Measurements from ENCODE around the gene NXPE3.

NXPE3 gene

DNA sequence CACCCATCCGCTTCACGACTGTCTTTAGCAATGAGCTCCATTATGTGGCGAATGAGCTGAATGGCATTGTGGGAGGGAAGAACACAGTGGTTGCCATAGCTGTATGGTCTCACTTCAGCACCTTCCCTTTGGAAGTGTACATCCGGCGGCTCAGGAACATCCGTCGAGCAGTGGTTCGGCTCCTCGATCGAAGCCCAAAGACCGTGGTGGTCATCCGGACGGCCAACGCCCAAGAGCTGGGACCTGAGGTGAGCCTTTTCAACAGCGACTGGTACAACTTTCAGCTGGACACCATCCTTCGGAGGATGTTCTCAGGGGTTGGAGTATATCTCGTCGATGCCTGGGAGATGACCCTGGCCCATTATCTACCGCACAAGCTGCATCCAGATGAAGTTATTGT, 42.5 kb downstream of the NXPE3 start:
- Histone ChIP-seq H3K27me3 (ENCODE audit: insufficient read depth, low read depth, severe bottlenecking) (no peaks in the 10 kb centered on the region), H3K4me3 (ENCODE audit: low read depth, low read length) (no peak overlapping the region), H3K27ac (no peak overlapping the region), H3K36me3 (no peaks in the 10 kb centered on the region), H3K9me3 (ENCODE audit: severe bottlenecking) (no peaks in the 10 kb centered on the region)
- TF ChIP-seq, protein P1, sequence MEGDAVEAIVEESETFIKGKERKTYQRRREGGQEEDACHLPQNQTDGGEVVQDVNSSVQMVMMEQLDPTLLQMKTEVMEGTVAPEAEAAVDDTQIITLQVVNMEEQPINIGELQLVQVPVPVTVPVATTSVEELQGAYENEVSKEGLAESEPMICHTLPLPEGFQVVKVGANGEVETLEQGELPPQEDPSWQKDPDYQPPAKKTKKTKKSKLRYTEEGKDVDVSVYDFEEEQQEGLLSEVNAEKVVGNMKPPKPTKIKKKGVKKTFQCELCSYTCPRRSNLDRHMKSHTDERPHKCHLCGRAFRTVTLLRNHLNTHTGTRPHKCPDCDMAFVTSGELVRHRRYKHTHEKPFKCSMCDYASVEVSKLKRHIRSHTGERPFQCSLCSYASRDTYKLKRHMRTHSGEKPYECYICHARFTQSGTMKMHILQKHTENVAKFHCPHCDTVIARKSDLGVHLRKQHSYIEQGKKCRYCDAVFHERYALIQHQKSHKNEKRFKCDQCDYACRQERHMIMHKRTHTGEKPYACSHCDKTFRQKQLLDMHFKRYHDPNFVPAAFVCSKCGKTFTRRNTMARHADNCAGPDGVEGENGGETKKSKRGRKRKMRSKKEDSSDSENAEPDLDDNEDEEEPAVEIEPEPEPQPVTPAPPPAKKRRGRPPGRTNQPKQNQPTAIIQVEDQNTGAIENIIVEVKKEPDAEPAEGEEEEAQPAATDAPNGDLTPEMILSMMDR (IDR thresholded peaks at IDR 0.05; ENCODE audit: low read depth, low read length), result no peak
- no peak for DNase-seq

DNA sequence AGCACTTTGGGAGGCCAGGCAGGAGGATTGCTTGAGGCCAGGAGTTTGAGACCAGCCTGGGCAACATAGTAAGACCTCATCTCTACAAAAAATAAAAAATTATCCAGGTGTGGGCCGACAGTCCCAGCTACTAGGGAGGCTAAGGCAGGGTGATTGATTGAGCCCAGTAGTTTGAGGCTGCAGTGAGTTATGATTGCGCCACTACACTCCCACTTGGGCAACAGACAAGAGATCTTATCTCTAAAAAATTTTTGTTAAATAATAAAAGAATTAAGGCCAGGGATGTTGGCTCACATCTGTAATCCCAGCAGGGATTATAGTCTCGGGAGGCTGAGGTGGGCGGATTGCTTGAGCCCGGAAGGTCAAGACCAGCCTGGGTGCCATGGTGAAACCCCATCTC, 44.5 kb downstream of the NXPE3 start:
- H3K9me3 ChIP-seq (ENCODE audit: severe bottlenecking), result no peaks in the 10 kb centered on the region
- H3K36me3 ChIP-seq, result no peaks in the 10 kb centered on the region
- TF ChIP-seq, protein P1 (IDR thresholded peaks at IDR 0.05; ENCODE audit: low read depth, low read length), result no peak
- H3K4me3 ChIP-seq (ENCODE audit: low read depth, low read length), result no peak overlapping the region
- H3K27ac ChIP-seq, result no peak overlapping the region
- no peak for DNase-seq
- H3K27me3 ChIP-seq (ENCODE audit: insufficient read depth, low read depth, severe bottlenecking), result no peaks in the 10 kb centered on the region

DNA sequence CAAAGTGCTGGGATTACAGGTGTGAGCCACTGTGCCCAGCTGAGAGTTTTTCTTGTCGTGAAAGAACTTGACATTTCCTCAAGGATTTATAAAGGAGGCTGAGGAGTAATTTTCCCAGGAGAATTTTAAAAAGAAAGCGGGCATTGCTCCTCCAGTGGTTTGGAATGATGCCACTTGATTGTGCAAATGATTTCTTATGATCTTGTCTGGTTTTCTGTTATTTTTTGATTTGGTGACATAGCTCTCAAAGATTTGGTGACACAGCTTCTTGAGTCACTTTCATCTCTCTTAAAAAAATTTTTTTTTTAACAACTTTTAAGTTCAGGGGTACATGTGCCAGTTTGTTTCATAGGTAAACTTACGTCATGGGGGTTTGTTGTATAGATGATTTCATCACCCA, 45.7 kb downstream of the NXPE3 start:
- Histone ChIP-seq H3K9me3 (ENCODE audit: severe bottlenecking) (no peaks in the 10 kb centered on the region), H3K27ac (no peak overlapping the region), H3K36me3 (no peaks in the 10 kb centered on the region), H3K4me3 (ENCODE audit: low read depth, low read length) (no peak overlapping the region), H3K27me3 (ENCODE audit: insufficient read depth, low read depth, severe bottlenecking) (no peaks in the 10 kb centered on the region)
- TF ChIP-seq, protein P1 (IDR thresholded peaks at IDR 0.05; ENCODE audit: low read depth, low read length), result no peak
- no peak for DNase-seq

DNA sequence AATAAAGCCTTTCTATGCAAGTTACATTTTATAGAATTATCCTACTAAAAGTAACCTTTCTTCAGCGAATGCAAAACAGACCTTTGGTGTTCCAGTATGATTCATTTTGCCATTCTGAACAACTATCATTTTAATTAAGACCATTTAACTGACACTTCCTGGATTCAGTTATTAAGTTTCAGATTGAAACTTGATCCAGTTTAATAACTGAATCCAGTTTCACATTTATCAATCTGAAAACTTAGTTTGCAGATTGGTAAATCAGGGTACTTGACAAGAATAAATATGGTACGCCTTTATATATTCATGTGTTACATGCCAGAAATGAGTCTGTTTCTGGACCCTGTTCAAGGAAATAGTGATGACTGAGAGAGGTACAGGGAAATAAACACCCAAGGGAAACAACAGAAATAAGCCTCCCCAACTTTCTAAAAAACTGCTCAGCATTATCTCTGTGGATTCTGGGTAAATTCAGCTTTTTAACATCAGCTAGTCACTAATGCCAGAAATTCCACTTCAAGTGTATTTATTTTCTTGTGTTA, 47.0 kb downstream of the NXPE3 start:
- Histone ChIP-seq H3K27ac (no peak overlapping the region), H3K9me3 (ENCODE audit: severe bottlenecking) (no peaks in the 10 kb centered on the region), H3K27me3 (ENCODE audit: insufficient read depth, low read depth, severe bottlenecking) (no peaks in the 10 kb centered on the region), H3K36me3 (no peaks in the 10 kb centered on the region), H3K4me3 (ENCODE audit: low read depth, low read length) (no peak overlapping the region)
- DNase-seq, result no peak
- TF ChIP-seq, protein P1 (IDR thresholded peaks at IDR 0.05; ENCODE audit: low read depth, low read length), result no peak

DNA sequence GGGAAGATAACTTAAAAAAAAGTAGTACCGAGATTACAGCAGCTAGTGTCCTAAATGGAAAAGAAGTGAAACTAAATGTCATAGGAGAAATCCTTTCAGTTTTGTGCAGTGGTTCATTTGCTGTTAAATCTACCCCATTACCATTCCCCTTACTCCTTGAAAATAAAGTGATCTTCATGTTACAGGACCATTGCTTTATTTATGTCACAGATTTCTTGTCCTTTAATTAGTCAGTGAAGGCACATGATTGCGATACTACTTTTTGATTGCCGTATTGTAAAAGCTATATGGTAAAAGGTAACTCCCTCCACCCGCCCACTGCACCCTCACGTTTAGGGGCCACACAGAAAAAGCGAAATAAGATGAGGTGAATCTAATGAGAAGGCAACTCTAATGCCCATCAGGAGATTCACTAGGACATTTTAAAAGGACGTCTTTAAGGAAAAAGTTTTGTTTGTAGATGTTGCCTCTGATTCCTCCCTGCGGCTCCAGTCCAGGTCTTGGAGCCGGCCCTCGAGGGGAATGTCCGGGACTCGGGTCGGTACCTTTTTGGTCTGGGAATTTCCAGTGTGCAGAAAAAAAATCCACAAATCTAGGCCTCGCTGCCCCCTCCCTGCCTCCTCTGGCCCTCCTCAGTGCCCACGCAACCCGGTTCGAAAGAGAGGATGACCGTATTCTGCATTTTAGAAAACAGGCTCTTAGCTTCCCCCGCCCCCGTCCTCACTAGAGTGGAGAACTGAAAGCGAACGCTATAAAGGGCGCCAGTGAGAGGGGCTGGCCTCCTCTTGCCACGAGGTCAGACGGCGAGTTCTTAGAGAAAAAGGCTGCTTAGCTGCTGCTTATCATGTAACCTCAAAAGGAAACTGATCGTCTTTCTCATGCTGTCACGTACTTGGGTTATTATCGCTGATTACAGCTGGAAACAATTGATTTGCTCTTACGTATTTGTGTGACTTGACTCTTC, 48.5 kb downstream of the NXPE3 start:
- TF ChIP-seq, protein P1 (IDR thresholded peaks at IDR 0.05; ENCODE audit: low read depth, low read length), result no peak
- Histone ChIP-seq H3K27me3 (ENCODE audit: insufficient read depth, low read depth, severe bottlenecking) (no peaks in the 10 kb centered on the region), H3K4me3 (ENCODE audit: low read depth, low read length) (no peak overlapping the region), H3K27ac (no peak overlapping the region), H3K36me3 (no peaks in the 10 kb centered on the region), H3K9me3 (ENCODE audit: severe bottlenecking) (no peaks in the 10 kb centered on the region)
- DNase-seq, result no peak
